NCI-H82 (cell line): ENCODE data around the gene HES3.

Source experiments
- DNase-seq: peaks from one replicate; lab custom pipeline; 2025; lab: John Stamatoyannopoulos, UW

Gene HES3

GRCh38 chr1:6245869-6246496 is 2.0 kb downstream of the HES3 start:
- DNase-seq, result peak; percentile 97

- peak; percentile 96 for DNase-seq
These were observed 2.8 kb downstream of the HES3 start for GRCh38 chr1:6246497-6247467.

GRCh38 chr1:6247651-6248050 is 3.7 kb downstream of the HES3 start:
- DNase-seq, result no peak

- no peak for DNase-seq
These were observed 4.3 kb downstream of the HES3 start for GRCh38 chr1:6248161-6248776.

- peak; percentile 47 for DNase-seq
These were observed 5.2 kb downstream of the HES3 start for GRCh38 chr1:6248932-6249738.

- peak; percentile 45 for DNase-seq
These were observed 6.0 kb downstream of the HES3 start for GRCh38 chr1:6249739-6250689.

DNA sequence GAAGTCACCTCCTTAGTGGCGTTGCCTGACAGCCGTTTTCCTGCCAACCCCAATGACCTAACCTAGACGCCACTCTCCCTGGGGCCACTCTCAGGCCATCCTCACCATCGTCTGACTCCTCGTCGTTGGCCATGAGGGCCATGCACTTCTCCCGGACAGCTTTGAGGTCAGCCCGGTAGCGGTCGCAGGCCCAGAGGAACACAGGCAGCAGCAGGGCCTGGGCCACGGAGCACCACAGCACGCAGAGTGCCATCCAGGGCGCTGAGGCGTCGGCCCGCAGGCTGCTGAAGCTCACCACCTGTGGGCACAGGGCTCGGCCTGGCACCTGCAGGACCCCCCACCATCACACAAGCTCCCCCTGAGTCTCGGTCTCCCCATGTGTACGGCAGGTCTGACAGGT is 7.3 kb downstream of the HES3 start:
- no peak for DNase-seq

DNA sequence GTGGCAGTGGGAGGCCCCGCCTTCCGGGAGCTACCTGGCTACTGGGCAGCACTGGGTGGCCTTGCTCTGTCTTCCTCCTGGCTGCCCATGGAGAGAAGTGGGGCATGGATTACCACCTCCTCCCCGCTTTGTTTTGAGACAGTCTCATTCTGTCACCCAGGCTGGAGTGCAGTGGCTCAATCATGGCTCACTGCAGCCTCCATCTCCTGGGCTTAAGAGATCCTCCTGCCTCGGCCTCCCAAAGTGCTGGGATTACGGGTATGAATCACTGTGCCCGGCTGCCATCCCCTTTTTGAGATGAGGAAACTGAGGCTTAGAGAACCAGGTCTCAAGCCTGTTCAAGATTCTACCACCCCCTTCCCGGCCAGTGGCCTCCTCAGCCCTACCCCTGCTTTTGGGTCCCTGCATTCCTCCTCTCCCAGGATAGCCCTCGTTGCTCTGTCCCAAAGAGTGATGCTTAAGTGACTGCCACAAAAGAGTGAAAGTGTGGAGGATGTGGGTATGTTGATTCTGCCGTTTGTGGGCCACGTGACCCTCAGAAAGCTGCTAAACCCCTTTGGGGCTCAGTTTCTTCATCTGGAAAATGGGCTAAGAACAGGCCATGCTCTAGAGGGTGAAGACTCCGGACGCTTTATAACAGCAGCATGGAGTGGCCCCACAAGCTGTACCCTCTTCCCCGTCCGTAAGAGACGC is 7.8 kb downstream of the HES3 start:
- no peak for DNase-seq

DNA sequence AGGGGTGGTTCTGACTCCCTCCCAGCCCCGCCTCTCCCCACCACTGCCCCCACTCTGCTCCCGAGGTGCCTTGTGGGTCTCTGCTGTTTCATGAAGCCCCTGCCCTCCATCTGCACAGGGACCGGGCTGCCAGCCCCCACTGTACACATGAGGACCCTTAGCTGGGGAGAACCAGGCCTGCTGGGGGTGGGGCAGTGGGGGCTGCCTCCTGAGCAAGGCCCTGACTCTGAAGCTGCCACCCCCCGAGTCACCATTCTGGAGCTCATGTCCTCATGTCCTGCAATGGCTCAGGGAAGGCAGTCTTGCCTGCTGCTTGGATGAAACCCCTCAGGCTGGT is 8.4 kb downstream of the HES3 start:
- no peak for DNase-seq

DNA sequence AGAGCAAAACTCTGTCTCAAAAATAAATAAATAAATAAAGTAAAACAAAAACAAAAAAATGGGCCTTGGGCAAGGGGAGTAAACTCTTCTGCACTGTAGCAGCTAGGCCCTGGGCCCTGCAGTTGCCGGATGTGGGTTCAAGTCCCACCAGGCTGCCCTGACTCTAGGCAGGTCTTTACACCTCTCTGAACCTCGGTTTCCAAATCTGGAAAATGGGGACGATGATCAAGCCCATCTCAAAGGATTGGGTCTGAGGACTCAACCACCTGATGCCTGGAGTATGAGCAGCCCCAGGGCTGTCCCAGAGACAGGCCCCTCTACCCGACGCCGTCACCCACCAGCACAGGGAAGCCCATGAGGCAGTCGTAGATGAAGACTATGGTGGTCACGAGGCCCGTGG is 9.4 kb downstream of the HES3 start:
- DNase-seq, result no peak

- DNase-seq, result no peak
These were observed 10.7 kb downstream of the HES3 start for GRCh38 chr1:6254691-6255090.

DNA sequence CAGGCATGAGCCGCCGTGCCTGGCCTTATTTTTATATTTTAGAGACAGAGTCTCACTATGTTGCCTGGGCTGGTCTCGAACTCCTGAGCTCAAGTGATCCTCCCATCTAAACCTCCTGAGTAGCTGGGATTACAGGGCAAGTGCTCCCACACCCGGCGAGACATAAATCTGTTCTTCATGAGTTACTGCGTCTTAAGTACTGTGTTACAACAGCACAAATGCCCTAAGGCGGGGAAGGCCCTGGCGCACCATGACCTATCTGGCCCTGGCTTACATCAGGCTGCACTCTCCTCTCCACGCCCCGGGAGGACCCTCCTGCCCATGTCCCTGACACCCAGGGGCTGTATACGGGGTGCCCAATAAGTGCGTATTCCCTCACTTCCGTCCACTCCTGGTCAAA is 12.7 kb downstream of the HES3 start:
- peak; percentile 25 for DNase-seq

DNA sequence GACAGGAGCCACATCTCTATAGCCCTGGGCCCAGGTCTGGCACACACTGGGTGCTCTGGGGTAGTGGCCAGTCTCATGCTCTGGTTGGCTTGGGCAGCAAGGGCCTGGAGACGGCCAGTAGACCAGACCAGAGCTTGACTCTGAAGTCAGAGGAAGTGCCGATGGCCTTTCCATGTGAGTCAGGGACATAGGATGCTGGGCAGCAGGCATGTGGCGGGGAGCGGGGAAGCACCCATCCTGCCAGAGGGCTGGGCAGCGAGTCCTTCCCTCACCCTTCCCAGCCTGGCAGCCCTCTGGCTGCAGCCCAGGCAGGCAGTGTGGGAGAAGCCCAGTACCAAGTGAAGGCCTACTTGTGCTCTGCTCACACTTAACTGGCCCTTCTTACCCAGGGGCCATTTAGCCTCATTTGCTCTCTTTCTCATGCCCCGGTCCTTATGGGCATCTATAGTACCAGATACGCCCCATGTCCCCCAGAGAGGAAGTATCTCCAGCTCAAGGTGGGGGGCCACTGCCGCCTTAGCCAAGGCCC is 13.6 kb downstream of the HES3 start:
- no peak for DNase-seq

- peak; percentile 35 for DNase-seq
These were observed 14.7 kb downstream of the HES3 start for GRCh38 chr1:6258675-6259074.

GRCh38 chr1:6259491-6260362 is 15.7 kb downstream of the HES3 start:
- peak; percentile 86 for DNase-seq

DNA sequence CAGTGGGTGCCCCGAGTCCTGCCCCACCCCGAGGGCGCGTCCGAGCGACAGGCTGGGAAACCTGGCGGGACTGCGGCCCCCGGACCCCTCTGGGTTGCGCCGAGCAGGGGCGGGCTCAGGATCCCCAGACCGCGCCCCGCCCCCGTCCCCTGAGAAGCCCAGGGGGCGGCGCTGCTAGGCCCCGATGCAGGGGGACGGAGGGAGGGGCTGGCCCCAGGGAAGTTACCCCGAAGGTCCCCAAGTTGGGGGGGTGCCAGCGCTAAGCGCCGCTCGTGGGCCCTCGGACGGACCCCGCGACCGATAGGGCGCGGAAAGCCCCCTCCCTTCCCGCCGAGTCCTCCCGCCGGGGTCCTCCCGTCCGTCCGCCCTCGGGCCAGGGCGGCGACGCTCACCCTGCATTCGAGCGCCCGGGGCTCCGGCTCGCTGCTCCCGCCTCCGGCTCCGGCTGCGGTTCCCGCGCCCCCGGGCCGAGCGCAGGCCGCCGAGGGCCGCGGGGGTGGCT is 16.5 kb downstream of the HES3 start:
- peak; percentile 61 for DNase-seq

DNA sequence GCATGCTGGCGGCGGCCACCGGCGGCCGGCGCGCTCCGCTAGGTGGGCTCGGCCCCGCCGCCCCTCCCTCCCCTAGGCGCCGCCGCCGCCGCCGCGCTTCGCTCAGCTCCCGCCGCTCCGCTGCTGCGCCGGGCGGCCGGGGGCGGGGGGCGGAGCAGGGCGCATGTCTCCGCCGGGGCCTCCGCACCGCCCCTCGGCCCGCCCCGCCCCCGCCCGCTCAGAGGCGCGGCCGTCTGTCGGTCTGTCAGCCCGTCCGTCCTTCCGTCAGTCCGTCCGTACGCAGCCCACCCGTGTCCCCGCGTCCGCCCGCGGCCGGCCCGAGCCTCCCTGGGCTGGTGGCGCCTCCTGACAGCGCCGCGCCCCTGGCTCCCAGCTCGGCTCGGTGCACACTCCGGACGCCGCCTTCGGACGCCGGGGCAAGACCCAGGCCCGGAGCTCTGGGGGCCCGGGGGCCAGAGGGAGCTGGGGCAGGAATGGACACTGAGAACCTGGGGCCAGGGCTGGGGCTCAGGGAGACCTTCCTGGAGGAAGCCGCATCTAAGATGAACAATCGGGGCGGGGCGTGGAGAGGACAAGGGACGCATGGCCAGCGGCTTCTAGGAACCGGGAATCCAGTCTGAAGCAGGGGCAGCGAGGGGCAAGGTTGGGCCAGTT is 17.1 kb downstream of the HES3 start, which contains the start of gene GPR153:
Gene GPR153, minus strand, starts transcription at position 138 of the 654 bp plus-strand sequence. CDS start 6,193 bp downstream, outside the sequence.
- peak; percentile 81 for DNase-seq

DNA sequence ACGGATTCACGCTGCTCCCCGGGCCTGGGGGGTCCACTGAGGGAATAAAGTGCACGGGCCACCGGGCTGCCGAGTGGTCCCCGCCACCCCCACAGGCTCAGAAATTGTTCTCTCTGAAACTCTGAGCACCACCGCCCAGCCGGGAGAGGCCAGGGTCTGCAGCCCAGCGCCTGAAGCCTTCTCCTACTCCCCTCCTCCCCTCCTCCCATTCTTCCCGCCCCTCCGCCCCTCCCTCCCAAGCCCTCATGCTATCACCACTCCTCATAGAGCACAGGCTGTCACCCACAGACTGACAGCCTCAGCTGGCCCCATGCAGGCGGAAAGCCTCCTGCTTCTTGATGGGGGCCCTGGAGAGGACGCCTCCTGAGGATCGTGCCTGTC is 17.6 kb downstream of the HES3 start:
- DNase-seq, result peak; percentile 90
